Activated effector memory CD4-positive, alpha-beta T cell treated with Interleukin-2 at 50 U/mL for 16 hours (primary cell): ENCODE data around the gene PARS2.
"Not testable (repeated sequence)": the region's sequence is repeated elsewhere in the genome, so short reads cannot be mapped to it uniquely, and the experiment has no call there.

Experiments
- DNase-seq: peaks from one replicate; pipeline ENCODE4 v3.0.0-alpha.2; 2020

Gene PARS2

GRCh38 chr1:54798769-54799641, 34.7 kb upstream of the PARS2 start:
- DNase-seq = no peak

- no peak for DNase-seq
These were observed 33.9 kb upstream of the PARS2 start for GRCh38 chr1:54798206-54798605.

- DNase-seq = no peak
These were observed 32.6 kb upstream of the PARS2 start for GRCh38 chr1:54796902-54797301.

- no peak for DNase-seq
These were observed 31.6 kb upstream of the PARS2 start for GRCh38 chr1:54795841-54796468.

- DNase-seq = no peak
These were observed 31.0 kb upstream of the PARS2 start for GRCh38 chr1:54795356-54795665.

- DNase-seq = no peak
These were observed 30.4 kb upstream of the PARS2 start for GRCh38 chr1:54794451-54795355.

GRCh38 chr1:54792686-54793282, 28.5 kb upstream of the PARS2 start:
- DNase-seq = no peak

- DNase-seq = no peak
These were observed 27.7 kb upstream of the PARS2 start for GRCh38 chr1:54791880-54792522.

- DNase-seq = no peak
These were observed 24.1 kb upstream of the PARS2 start for GRCh38 chr1:54788459-54788858.

- DNase-seq = no peak
These were observed 23.3 kb upstream of the PARS2 start for GRCh38 chr1:54787604-54788003.

- DNase-seq = no peak
These were observed 22.5 kb upstream of the PARS2 start for GRCh38 chr1:54786778-54787177.

GRCh38 chr1:54784066-54784465, 19.7 kb upstream of the PARS2 start:
- DNase-seq = no peak

- DNase-seq = no peak
These were observed 18.3 kb upstream of the PARS2 start for GRCh38 chr1:54782588-54782987.

GRCh38 chr1:54782156-54782555, 17.8 kb upstream of the PARS2 start:
- no peak for DNase-seq

GRCh38 chr1:54781023-54781723, 16.9 kb upstream of the PARS2 start:
- DNase-seq = no peak

- no peak for DNase-seq
These were observed 13.1 kb upstream of the PARS2 start for GRCh38 chr1:54777431-54777830.

- no peak for DNase-seq
These were observed 12.7 kb upstream of the PARS2 start for GRCh38 chr1:54777011-54777410.

- not testable (repeated sequence) for DNase-seq
These were observed 11.8 kb upstream of the PARS2 start for GRCh38 chr1:54775828-54776721.

GRCh38 chr1:54774820-54775498, 10.6 kb upstream of the PARS2 start:
- DNase-seq = no peak

GRCh38 chr1:54772951-54773350, 8.6 kb upstream of the PARS2 start:
- no peak for DNase-seq
